GM21723 (cell line): ENCODE results near the gene TMEM101.
"Not testable (repeated sequence)": the region's sequence is repeated elsewhere in the genome, so short reads cannot be mapped to it uniquely, and the experiment has no call there.

Experiments used
- ATAC-seq: cut with Tn5 transposase; IDR thresholded peaks from one replicate; pipeline ENCODE4 v1.9.1; 2021; ENCODE audit warnings: mild to moderate bottlenecking, moderate library complexity; ENCODE audit not compliant: unreplicated experiment

The TMEM101 gene

GRCh38 chr17:44014437-44015172 lies at the start of gene TMEM101:
Gene TMEM101, minus strand, starts transcription at chr17:44014963. Its CDS starts 11 bp downstream, at chr17:44014952.
- peak; percentile 67 for ATAC-seq

DNA sequence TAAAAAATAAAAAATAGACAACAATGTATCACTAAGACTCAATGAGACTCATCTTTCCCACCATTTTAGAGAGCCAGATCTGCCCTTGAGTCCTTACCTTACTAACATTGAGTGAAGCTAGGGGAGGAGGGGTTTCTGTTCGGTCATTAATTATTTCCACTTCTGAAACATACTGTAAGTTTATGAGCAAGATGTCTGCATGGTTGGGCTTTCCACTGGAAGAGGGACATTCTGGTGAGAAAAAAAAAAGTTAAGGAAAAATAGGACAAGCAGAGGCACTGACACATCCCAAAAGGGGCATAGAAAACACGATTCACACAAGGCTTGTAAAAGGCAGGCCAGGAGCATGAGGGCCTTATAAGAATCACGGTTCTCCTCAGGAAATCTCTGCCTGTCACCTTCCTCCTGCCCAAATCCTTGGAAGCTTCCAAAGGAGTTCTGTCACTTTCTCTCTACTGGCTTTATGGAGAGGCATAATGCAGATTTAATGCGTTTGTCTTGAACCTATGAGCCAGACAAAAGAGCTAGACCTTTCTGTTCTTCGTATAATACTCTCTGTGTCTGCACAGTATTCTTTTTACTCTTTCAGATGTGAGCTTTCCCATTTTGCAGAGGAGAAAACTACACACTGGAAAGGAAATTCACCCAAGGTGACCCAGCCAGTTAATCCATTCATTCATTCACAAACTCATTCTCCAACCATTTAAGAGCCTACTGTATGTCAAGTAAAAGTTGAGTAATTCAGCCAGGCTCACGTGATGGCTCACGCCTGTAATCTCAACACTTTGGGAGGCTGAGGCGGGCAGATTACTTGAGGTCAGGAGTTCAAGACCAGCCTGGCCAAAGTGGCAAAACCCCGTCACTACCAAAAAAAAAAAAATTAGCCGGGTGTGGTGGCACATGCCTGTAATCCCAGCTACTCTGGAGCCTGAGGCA lies 49.2 kb upstream of the TMEM101 start:
- ATAC-seq: no peak

GRCh38 chr17:44062871-44063270 lies 48.1 kb upstream of the TMEM101 start:
- no peak for ATAC-seq

DNA sequence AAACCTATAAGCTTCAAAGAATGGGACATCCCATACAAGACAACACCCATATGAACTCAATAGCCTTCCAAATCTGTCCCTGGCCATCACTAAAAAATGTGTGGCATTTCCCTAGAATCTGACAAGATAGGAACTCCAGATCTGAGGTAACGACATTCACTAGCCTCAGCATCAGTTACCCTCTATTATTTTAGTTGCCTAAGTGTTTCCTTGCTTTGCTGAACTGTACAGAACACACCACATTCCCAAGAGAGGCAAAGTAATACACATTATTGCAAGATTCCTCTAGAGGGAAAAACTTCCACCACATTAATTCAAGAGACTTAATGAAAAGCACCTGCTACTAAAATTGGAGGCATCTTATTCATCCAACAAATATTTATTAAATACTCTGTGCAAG lies 46.7 kb upstream of the TMEM101 start:
- ATAC-seq: no peak

- ATAC-seq: no peak
These were observed 44.5 kb upstream of the TMEM101 start for GRCh38 chr17:44059101-44059892.

DNA sequence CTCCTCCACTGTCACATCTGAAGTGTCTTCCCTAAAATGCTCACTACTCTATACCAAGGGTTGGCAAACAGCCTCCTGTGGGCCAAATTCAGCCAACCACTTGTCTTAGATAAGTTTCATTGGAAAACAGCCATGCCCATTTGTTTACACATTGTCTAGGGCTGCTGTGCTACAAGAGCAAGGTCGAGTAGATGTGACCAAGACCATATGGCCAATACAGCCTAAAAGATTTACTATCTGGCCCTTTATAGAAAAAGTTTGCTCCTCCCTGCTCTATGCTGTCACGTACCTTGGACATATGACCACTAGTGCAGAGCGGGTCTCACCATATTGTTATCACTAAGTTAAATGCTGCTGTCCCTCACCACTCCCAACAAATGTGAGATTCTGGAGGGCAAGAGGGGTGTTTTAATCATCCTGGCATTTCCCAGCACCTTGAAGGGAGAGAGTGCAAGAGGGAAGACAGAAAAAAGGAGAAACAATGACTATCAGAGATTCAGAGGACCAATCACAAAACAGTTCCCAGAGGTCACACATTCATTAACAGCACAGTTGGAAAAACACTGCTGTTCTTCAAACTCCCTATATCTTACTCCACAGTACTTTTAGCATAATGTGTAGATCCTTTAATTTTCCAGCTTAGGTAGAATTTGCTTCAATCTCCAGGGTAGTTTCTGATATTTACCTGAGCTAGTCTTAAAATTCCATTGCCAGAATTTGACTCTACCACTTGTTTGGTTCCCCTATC lies 38.5 kb upstream of the TMEM101 start:
- no peak for ATAC-seq

- ATAC-seq: no peak
These were observed 34.7 kb upstream of the TMEM101 start for GRCh38 chr17:44049294-44050060.

DNA sequence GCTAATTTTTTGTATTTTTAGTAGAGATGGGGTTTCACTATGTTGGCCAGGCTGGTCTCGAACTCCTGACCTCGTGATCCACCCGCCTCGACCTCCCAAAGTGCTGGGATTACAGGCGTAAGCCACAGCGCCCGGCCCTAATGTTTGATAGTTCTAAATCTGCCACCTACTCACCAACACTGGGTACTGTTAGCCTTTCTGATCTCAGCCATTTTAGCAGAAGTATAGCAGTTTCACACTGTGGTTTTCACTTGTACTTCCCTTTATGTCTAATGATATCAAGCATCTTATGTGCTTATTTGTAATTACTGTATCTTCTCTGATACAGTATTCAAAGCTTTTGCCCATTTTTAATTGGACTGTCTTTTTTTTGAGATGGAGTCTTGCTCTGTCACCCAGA lies 32.1 kb upstream of the TMEM101 start:
- ATAC-seq: not testable (repeated sequence)

GRCh38 chr17:44045486-44045885 lies 30.7 kb upstream of the TMEM101 start:
- ATAC-seq: no peak

- no peak for ATAC-seq
These were observed 29.3 kb upstream of the TMEM101 start for GRCh38 chr17:44044071-44044470.

GRCh38 chr17:44043272-44043696 lies 28.5 kb upstream of the TMEM101 start:
- no peak for ATAC-seq

- ATAC-seq: no peak
These were observed 25.3 kb upstream of the TMEM101 start for GRCh38 chr17:44039829-44040635.

DNA sequence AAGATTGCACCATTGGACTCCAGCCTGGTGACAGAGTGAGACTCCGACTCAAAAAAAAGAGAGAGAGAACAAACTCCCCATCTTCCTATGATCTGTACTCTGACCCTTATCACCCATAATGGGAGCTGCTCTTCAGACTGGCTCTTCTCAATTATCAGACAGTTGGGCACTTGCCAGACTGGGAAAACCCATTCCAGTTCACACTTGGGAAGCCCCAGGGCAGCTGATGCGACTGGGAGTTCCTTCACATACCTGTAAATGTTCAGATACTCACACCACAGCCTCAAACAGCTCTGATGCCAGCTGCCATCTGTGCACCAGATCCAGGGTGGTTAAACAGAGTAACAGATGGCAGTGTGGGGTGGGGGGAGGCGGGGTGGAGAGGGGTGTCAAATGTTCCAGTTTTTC lies 23.8 kb upstream of the TMEM101 start:
- ATAC-seq: no peak

GRCh38 chr17:44037471-44037870 lies 22.7 kb upstream of the TMEM101 start:
- ATAC-seq: no peak

- ATAC-seq: not testable (repeated sequence)
These were observed 19.9 kb upstream of the TMEM101 start for GRCh38 chr17:44034688-44035087.

GRCh38 chr17:44033861-44034408 lies 19.2 kb upstream of the TMEM101 start:
- no peak for ATAC-seq

DNA sequence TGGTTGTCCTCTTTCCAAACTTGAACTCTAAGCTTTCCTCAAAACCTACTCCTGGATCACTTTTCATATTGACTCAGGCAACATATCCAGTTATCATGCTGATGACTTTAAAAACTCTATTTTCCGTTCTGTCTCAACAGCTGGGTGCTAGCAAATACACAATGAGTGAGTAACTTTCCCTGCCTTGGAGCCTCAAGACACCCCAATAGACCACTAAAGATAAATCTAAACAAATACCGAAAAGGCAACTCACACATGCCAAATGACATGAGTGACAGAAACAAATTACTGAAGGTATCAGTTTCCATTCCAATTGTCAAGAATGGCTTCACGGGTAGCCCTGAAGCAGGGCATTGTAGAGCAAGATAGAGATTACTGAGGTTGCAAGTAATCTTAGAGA lies 15.7 kb upstream of the TMEM101 start:
- ATAC-seq: no peak

DNA sequence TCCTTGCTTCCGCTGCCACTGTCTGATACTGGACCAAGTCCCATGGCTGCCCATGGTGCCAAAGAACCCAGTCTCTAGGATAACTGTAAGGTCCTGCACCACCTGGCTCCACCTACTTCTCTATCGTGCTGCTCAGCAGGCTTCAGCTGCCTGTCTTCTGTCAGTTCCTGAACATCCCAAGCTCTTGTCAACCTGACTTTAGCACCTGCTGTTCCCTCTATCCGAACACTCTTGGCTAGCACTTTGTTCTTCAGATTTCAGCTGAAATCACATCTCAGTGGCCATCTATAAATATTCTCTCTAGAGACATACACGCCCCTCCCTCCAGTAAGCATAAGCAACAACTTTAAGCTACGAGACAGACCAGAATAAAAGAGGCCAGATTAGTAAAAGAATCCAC lies 15.0 kb upstream of the TMEM101 start:
- ATAC-seq: no peak

DNA sequence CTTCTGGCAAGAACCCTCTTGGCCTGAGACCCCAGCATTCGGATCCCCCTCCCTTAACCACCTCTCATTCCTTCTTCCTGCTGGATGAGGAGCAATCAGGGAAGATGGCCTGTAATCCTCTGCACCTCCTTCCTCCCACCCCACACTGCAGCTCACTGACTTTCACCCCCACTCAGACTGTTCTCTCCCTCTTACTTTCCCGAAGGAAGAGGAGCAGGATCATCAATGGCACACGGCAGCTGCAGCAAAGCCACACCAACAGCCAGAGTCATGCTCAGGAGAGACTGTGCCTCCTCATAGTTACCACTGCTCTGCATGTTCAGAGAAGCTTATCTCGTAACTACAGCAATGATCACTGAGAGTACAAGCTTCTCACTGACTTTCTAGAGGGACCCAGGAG lies 10.1 kb upstream of the TMEM101 start:
- no peak for ATAC-seq
